HCT116 (cell line): ENCODE results near the gene KRT73. TPM values are rescaled to one million over a fixed set of nuclear protein-coding genes. Genes with fewer than 3 reads are reported as not detected.

Source experiments
- CBX3 ChIP-seq: IDR thresholded peaks from 2 replicates; pipeline ENCODE4 v1.6.1; 2012; ENCODE audit warnings: low read depth
- EGR1 ChIP-seq: IDR thresholded peaks from 2 replicates; pipeline ENCODE4 v1.6.1; 2012; ENCODE audit warnings: low read depth
- ELF1 ChIP-seq: IDR thresholded peaks from 2 replicates; pipeline ENCODE4 v1.6.1; 2012; ENCODE audit warnings: low read depth, borderline replicate concordance
- FOSL1 ChIP-seq: IDR thresholded peaks from 2 replicates; pipeline ENCODE4 v1.6.1; 2012; ENCODE audit warnings: low read depth
- JUND ChIP-seq: IDR thresholded peaks from 2 replicates; pipeline ENCODE4 v1.6.1; 2012
- MAX ChIP-seq: IDR thresholded peaks from 2 replicates; pipeline ENCODE4 v1.6.1; 2012
- POLR2AphosphoS5 ChIP-seq: IDR thresholded peaks from 2 replicates; pipeline ENCODE4 v1.6.1; 2011; ENCODE audit warnings: mild to moderate bottlenecking, low read depth, low read length, moderate library complexity
- SIN3A ChIP-seq: IDR thresholded peaks from 2 replicates; pipeline ENCODE4 v1.6.1; 2012; ENCODE audit warnings: low read depth
- TCF7L2 ChIP-seq: IDR thresholded peaks from 2 replicates; pipeline ENCODE4 v1.7.0; 2011; ENCODE audit warnings: borderline replicate concordance, inconsistent platforms; ENCODE audit not compliant: insufficient read depth, insufficient read length; ENCODE audit errors: extremely low read depth
- YY1 ChIP-seq: IDR thresholded peaks from 2 replicates; pipeline ENCODE4 v1.6.1; 2011; ENCODE audit warnings: low read length, low read depth, moderate library complexity, mild to moderate bottlenecking; ENCODE audit not compliant: insufficient replicate concordance; ENCODE audit errors: extremely low read depth
- ZFX ChIP-seq: fragments of 450-650 bp; IDR thresholded peaks from 2 replicates; pipeline ENCODE4 v1.6.1; 2017
- ZNF274 ChIP-seq: fragments of 200-500 bp; sonication (Bioruptor generic); IDR thresholded peaks from 2 replicates; pipeline ENCODE4 v1.6.1; 2014; ENCODE audit warnings: mild to moderate bottlenecking, low read depth, low read length, inconsistent platforms
- total RNA-seq: library from RNA; stranded (reverse); gene quantifications from one replicate; pipeline ENCODE4 v1.2.1, GENCODE V29; 2021; ENCODE audit not compliant: unreplicated experiment
- TF ChIP-seq, protein P1 (sequence below): IDR thresholded peaks from 2 replicates; pipeline ENCODE4 v1.6.1; 2011; ENCODE audit warnings: mild to moderate bottlenecking, low read length, moderate library complexity; ENCODE audit not compliant: insufficient replicate concordance; ENCODE audit errors: extremely low read depth

The KRT73 gene
- total RNA-seq, 1 experiment from 2014 or later = not detected

DNA sequence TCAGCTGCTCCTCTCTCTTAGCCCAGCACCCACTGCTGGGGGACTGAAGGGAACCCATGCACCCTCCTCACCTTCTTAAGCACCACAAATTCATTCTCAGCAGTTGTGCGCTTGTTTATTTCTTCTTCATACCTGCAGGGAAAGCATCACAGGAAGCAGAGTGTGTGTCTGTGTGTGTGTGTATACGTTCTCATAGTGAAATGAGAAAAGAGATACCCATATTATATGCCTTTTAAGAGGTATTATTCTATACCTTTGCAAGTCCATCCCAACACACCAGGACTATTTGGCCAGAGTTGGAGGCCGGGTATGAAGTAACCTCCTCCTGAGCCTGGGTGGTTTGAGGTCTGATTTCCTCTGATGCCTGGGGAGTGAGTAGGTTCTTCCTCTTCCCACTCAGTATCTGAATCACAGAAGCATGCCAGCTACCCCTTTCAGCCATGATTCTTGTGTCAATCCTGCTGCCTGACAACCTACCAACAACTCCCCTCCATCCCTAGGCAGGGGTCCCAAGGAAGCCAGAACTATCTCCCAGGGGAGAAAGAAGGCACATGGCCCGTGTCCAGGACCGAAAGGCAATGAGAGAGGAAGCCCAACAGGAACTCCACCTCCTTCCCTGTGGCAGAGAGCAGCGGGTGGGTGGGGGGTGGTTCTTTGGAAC, 3.0 kb downstream of the KRT73 start (continued):
- TF ChIP-seq, protein P1, sequence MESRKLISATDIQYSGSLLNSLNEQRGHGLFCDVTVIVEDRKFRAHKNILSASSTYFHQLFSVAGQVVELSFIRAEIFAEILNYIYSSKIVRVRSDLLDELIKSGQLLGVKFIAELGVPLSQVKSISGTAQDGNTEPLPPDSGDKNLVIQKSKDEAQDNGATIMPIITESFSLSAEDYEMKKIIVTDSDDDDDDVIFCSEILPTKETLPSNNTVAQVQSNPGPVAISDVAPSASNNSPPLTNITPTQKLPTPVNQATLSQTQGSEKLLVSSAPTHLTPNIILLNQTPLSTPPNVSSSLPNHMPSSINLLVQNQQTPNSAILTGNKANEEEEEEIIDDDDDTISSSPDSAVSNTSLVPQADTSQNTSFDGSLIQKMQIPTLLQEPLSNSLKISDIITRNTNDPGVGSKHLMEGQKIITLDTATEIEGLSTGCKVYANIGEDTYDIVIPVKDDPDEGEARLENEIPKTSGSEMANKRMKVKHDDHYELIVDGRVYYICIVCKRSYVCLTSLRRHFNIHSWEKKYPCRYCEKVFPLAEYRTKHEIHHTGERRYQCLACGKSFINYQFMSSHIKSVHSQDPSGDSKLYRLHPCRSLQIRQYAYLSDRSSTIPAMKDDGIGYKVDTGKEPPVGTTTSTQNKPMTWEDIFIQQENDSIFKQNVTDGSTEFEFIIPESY = no peak
- TF ChIP-seq FOSL1 = no peak
- no peak for TF ChIP-seq POLR2AphosphoS5
- no peak for TF ChIP-seq CBX3
- no peak for TF ChIP-seq MAX
- TF ChIP-seq ZFX = no peak
- no peak for TF ChIP-seq ELF1
- TF ChIP-seq ZNF274 = no peak
- no peak for TF ChIP-seq JUND
- TF ChIP-seq TCF7L2 = no peak
- no peak for TF ChIP-seq SIN3A
- TF ChIP-seq EGR1 = no peak
- TF ChIP-seq YY1 = no peak
